AG04450 (cell line): Measurements from ENCODE around the gene USP21. TPM values are rescaled to one million over a fixed set of nuclear protein-coding genes. Genes with fewer than 3 reads are reported as not detected.
A peak's percentile ranks its signal among the peaks of the same experiment; 100 is the strongest.

Experiments used
- CTCF ChIA-PET: fragments of 300-600, 350-600 bp; formaldehyde crosslinking; extraction: SDS; loops from one replicate; lab custom pipeline; 2022; ENCODE audit warnings: antibody characterized with exemption, inconsistent platforms; lab: Charles Lee
- POLR2A ChIA-PET: fragments of 350-600 bp; formaldehyde crosslinking; extraction: SDS; loops from one replicate; lab custom pipeline; 2021; ENCODE audit warnings: antibody characterized with exemption, inconsistent platforms; lab: Yijun Ruan, JAX
- DNase-seq: peaks from one replicate; pipeline ENCODE4 v3.0.0-alpha.2; 2011; ENCODE audit warnings: low read depth, low spot score
- H3K27ac ChIP-seq: one replicate; pipeline ENCODE4 v1.5.1; 2012; ENCODE audit warnings: low read depth, low read length, control low read depth
- H3K27me3 ChIP-seq: one replicate; pipeline ENCODE4 v1.6.0; 2012; ENCODE audit warnings: low read length; ENCODE audit not compliant: control insufficient read depth, insufficient read depth
- H3K4me3 ChIP-seq: 2 replicates; pipeline ENCODE4 v1.5.1; 2011; ENCODE audit warnings: mild to moderate bottlenecking, low read depth, low read length, control low read depth
- H3K9me3 ChIP-seq: 2 replicates; pipeline ENCODE4 v1.5.1; 2012; ENCODE audit warnings: low read length; ENCODE audit not compliant: control insufficient read depth, insufficient read depth
- polyA plus RNA-seq: library from polyadenylated mRNA; depleted of rRNA; stranded (reverse); fragments of >200 nt; gene quantifications from 2 replicates; pipeline ENCODE4 v1.2.3, GENCODE V29; 2011
- TF ChIP-seq, protein P1 (sequence below): IDR thresholded peaks from 2 replicates; pipeline ENCODE4 v1.5.1; 2011; ENCODE audit warnings: low read depth, low read length, control low read depth, inconsistent platforms

The USP21 gene
- polyA plus RNA-seq, 1 experiment = 15.4 TPM

DNA sequence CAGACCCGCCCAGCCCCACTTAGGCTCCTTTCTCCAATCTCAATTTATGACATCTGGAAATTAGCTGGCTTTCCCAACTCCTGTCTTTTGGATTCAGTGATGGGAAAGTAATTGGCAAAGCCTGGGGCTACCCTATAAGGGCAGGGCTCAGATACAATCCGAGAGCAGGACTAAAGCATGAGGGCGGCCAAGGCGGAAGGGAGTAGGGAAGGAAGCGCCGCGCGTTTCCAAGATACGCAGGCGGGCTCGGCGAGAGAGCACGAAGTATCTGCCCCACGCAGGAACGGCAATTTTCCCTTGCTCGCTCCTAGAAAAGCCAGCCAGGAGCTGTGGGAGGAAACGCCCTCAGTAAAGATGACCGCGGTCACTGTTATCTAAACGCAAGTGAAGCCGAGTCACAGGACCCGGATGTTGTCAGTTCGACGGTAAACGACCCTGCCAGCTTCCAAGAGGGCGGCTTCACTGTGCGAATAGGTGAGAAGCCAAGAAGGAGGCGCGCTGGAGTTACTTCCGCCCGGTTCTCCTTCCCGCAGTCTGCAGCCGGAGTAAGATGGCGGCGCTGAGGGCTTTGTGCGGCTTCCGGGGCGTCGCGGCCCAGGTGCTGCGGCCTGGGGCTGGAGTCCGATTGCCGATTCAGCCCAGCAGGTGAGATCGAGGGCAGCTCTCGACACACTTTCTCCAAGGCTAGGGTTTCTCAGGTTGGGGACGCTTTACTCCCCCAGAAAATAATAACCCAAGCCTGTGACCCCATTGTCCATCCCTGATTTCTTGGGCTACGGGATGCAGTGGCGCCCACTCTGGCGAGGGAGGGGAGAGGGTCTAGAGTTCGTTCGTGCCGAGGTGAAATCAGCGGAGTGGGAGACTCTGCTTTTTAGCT lies 42.8 kb downstream of the USP21 start, which contains the start of gene NDUFS2:
TSS of gene NDUFS2 (plus strand) at position 532 of the 877 bp plus-strand sequence. CDS start at position 551, 19 bp downstream.
- ChIA-PET CTCF (interaction anchor here (0.5 to 7.0 kb wide), 11 partner anchors 8 to 784 kb away, joined by 3 to 87 read pairs (median 5); partner anchors contain the start of gene TOMM40L), POLR2A (interaction anchor here (0.5 to 1.9 kb wide), 15 partner anchors 10 to 324 kb away, joined by 3 to 12 read pairs (median 3); partner anchors contain the start of genes SDHC, TOMM40L and UFC1)
- no peaks in the 10 kb centered on the region for H3K9me3 ChIP-seq

DNA sequence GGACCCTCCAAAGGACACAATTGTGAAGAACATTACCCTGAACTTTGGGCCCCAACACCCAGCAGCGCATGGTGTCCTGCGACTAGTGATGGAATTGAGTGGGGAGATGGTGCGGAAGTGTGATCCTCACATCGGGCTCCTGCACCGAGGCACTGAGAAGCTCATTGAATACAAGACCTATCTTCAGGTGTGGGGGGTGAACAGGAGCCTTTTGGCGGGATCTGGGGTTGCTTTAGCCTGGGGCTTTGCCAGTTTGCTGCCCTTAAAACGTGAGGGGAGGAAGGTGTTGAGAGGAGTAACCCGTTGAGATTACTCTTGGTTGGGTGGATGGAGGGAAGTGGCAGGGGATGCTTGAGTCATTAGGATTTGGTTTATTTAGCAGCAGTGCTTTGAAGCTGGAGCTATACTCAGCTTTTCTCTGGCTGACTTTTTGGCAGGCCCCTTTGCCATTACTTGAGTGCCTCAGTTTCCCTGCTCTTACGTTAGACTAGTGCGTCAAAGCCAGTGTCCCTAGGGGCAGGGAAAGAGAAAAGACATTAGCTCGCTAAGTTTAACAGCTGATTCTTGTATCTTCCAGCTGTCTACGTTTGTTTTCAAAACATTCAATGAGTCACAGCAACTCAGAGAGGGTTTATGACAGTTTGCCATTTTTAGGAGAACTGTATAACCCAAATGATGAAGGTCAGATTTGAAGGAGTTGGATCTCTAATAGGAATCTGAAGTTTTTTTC lies 47.3 kb downstream of the USP21 start:
- peak overlapping the region; percentile 70 for H3K27ac ChIP-seq
- no peak for DNase-seq
- POLR2A ChIA-PET = interaction anchor here (0.6 to 2.2 kb wide), 6 partner anchors 8 to 41 kb away, joined by 3 to 5 read pairs (median 4); partner anchors contain the start of genes PPOX and TOMM40L
- no peaks in the 10 kb centered on the region for H3K9me3 ChIP-seq
- no peak overlapping the region for H3K4me3 ChIP-seq
- no peaks in the 10 kb centered on the region for H3K27me3 ChIP-seq
- CTCF ChIA-PET = interaction anchor here (0.5 to 7.0 kb wide), 9 partner anchors 8 to 175 kb away, joined by 3 to 87 read pairs (median 4); partner anchors contain the start of gene TOMM40L
- TF ChIP-seq, protein P1, sequence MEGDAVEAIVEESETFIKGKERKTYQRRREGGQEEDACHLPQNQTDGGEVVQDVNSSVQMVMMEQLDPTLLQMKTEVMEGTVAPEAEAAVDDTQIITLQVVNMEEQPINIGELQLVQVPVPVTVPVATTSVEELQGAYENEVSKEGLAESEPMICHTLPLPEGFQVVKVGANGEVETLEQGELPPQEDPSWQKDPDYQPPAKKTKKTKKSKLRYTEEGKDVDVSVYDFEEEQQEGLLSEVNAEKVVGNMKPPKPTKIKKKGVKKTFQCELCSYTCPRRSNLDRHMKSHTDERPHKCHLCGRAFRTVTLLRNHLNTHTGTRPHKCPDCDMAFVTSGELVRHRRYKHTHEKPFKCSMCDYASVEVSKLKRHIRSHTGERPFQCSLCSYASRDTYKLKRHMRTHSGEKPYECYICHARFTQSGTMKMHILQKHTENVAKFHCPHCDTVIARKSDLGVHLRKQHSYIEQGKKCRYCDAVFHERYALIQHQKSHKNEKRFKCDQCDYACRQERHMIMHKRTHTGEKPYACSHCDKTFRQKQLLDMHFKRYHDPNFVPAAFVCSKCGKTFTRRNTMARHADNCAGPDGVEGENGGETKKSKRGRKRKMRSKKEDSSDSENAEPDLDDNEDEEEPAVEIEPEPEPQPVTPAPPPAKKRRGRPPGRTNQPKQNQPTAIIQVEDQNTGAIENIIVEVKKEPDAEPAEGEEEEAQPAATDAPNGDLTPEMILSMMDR = no peak

More for the DNA sequence above, 42.8 kb downstream of the USP21 start, which contains the start of gene NDUFS2:
- Histone ChIP-seq H3K27ac (peak within 1 kb of the TSS; percentile 99), H3K4me3 (peak within 1 kb of the TSS; percentile 96), H3K27me3 (no peaks in the 10 kb centered on the region)
- TF ChIP-seq, protein P1 = peak; percentile 23
- peak; percentile 98 for DNase-seq

DNA sequence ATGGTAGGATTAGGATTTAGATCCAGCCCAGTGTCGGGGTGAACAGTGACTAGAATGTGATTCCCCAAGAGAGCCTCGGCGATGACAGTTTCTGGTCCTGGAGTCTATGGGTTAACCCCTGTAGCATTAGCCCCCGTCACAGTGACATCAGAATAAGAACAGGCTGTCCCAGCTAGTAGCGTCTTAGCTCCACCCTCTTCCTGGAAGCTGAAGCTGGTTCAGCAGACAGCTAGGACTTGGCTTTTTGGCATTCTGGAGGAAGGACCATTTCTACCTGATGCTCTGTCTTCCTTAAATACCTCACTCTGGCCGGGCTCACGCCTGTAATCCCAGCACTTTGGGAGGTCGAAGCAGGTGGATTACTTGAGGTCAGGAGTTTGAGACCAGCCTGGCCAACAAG lies 47.9 kb downstream of the USP21 start:
- CTCF ChIA-PET = interaction anchor here (0.5 to 7.0 kb wide), 5 partner anchors 9 to 175 kb away, joined by 3 to 87 read pairs (median 4); partner anchors contain the start of gene TOMM40L
- POLR2A ChIA-PET = interaction anchor here (0.9 to 2.2 kb wide), 4 partner anchors 9 to 41 kb away, joined by 3 to 5 read pairs (median 4); partner anchors contain the start of genes PPOX and TOMM40L
- no peaks in the 10 kb centered on the region for H3K27me3 ChIP-seq
- TF ChIP-seq, protein P1 = no peak
- no peak overlapping the region for H3K4me3 ChIP-seq
- DNase-seq = no peak
- peak overlapping the region; percentile 70 for H3K27ac ChIP-seq
- no peaks in the 10 kb centered on the region for H3K9me3 ChIP-seq

DNA sequence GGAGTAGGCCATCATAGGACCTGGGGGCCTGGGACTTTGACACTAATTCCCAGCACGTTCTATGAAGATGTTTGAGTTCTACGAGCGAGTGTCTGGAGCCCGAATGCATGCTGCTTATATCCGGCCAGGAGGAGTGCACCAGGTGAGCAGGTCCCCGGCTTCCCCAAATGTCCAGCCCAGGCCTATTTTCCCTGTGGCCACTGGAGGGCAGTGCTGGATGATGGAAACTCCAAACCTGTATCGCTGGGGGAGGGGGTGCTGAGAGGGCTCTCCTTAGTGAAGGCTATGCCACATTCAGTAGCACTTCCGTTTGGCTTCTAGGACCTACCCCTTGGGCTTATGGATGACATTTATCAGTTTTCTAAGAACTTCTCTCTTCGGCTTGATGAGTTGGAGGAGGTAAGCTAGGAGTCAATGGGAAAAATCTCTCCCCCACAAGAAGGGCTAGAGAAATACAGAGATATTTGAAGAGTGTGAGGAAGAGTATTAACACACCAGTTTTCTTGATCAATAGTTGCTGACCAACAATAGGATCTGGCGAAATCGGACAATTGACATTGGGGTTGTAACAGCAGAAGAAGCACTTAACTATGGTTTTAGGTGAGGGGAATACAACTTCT lies 50.6 kb downstream of the USP21 start:
- H3K27me3 ChIP-seq = no peaks in the 10 kb centered on the region
- no peak for DNase-seq
- POLR2A ChIA-PET = no interaction called here
- H3K9me3 ChIP-seq = no peaks in the 10 kb centered on the region
- H3K27ac ChIP-seq = no peak overlapping the region
- H3K4me3 ChIP-seq = no peak overlapping the region
- TF ChIP-seq, protein P1 = peak; percentile 93
- CTCF ChIA-PET = interaction anchor here (0.6 to 7.0 kb wide), 15 partner anchors 8 to 175 kb away, joined by 3 to 126 read pairs (median 11); partner anchors contain the start of genes APOA2, NDUFS2, PPOX and TOMM40L
